IMR-90 (cell line): ENCODE measurements around the gene LIN37. TPM values are rescaled to one million over a fixed set of nuclear protein-coding genes. Genes with fewer than 3 reads are reported as not detected.

Source experiments
- ATAC-seq: fragments of 200-7000 bp; cut with Tn5 transposase; 2 replicates; pipeline ENCODE4 v1.9.1; 2020; ENCODE audit warnings: low read depth, mild to moderate bottlenecking, moderate library complexity
- BruUV-seq: library from RNA; stranded (reverse); fragments of 400-500 nt; replicated peaks from 2 replicates; lab custom pipeline; 2021; lab: Mats Ljungman, UMichigan
- CTCF ChIA-PET: fragments of 300-600 bp; formaldehyde crosslinking; extraction: SDS; loops from one replicate; lab custom pipeline; 2021; ENCODE audit warnings: antibody characterized with exemption; lab: Yijun Ruan, JAX
- POLR2A ChIA-PET: fragments of 300-600 bp; sonication (Branson Sonifier 250); formaldehyde crosslinking; loops from one replicate; lab custom pipeline; 2022; ENCODE audit warnings: antibody characterized with exemption; ENCODE audit not compliant: unreplicated experiment; lab: Charles Lee
- DNase-seq: peaks from one replicate; pipeline ENCODE4 v3.0.0; 2013
- H2AFZ ChIP-seq: replicated peaks from 2 replicates; pipeline ENCODE3; 2013; ENCODE audit warnings: low read length, mild to moderate bottlenecking; ENCODE audit not compliant: poor library complexity
- H2AK5ac ChIP-seq: 2 replicates; pipeline ENCODE4 v1.6.1; 2013; ENCODE audit warnings: low read depth, low read length, inconsistent platforms
- H2AK9ac ChIP-seq: replicated peaks from 2 replicates; pipeline ENCODE3; 2013; ENCODE audit warnings: mild to moderate bottlenecking, low read depth, low read length, moderate library complexity; ENCODE audit not compliant: poor library complexity
- H2BK120ac ChIP-seq: 2 replicates; pipeline ENCODE4 v1.6.1; 2013; ENCODE audit warnings: low read depth, low read length, inconsistent platforms
- H2BK15ac ChIP-seq: 3 replicates; pipeline ENCODE4 v1.6.1; 2013; ENCODE audit warnings: low read depth, low read length, inconsistent platforms
- H2BK20ac ChIP-seq: 2 replicates; pipeline ENCODE4 v1.6.1; 2013; ENCODE audit warnings: low read depth, mild to moderate bottlenecking, inconsistent platforms, low read length, moderate library complexity
- H2BK5ac ChIP-seq: 2 replicates; pipeline ENCODE4 v1.6.1; 2013; ENCODE audit warnings: mild to moderate bottlenecking, low read depth, low read length, inconsistent platforms; ENCODE audit not compliant: poor library complexity, severe bottlenecking
- H3K14ac ChIP-seq: replicated peaks from 2 replicates; pipeline ENCODE4 v1.6.1; 2013; ENCODE audit warnings: low read depth, low read length, inconsistent platforms
- H3K18ac ChIP-seq: 2 replicates; pipeline ENCODE4 v1.6.1; 2013; ENCODE audit warnings: low read depth, low read length, control low read depth
- H3K23ac ChIP-seq: 2 replicates; pipeline ENCODE4 v1.6.1; 2013; ENCODE audit warnings: low read depth, low read length, inconsistent platforms
- H3K27ac ChIP-seq: 2 replicates; pipeline ENCODE4 v1.5.1; 2013; ENCODE audit warnings: mild to moderate bottlenecking, control low read depth, low read length; ENCODE audit not compliant: insufficient read depth
- H3K27me3 ChIP-seq: 2 replicates; pipeline ENCODE4 v1.6.1; 2013; ENCODE audit warnings: low read length; ENCODE audit not compliant: control insufficient read depth, insufficient read depth
- H3K36me3 ChIP-seq: 2 replicates; pipeline ENCODE4 v1.6.1; 2013; ENCODE audit warnings: low read length, mixed read lengths; ENCODE audit not compliant: control insufficient read depth, insufficient read depth
- H3K4ac ChIP-seq: 2 replicates; pipeline ENCODE4 v1.6.1; 2013; ENCODE audit warnings: low read depth, low read length, inconsistent platforms
- H3K4me1 ChIP-seq: 2 replicates; pipeline ENCODE4 v1.6.1; 2013; ENCODE audit warnings: low read length, mixed read lengths; ENCODE audit not compliant: control insufficient read depth, insufficient read depth
- H3K4me2 ChIP-seq: 2 replicates; pipeline ENCODE4 v1.6.1; 2013; ENCODE audit warnings: low read depth, mild to moderate bottlenecking, control low read depth, low read length, moderate library complexity
- H3K4me3 ChIP-seq: 2 replicates; pipeline ENCODE4 v1.5.1; 2013; ENCODE audit warnings: low read depth, mild to moderate bottlenecking, control low read depth, low read length, moderate library complexity; ENCODE audit not compliant: insufficient read depth
- H3K56ac ChIP-seq: 2 replicates; pipeline ENCODE4 v1.6.1; 2013; ENCODE audit warnings: low read length, inconsistent platforms; ENCODE audit not compliant: insufficient read depth; ENCODE audit errors: extremely low read depth
- H3K79me1 ChIP-seq, 2 experiments: 2 replicates each; pipeline ENCODE4 v1.6.1; 2013; ENCODE audit warnings: low read length in 2 of 2, inconsistent platforms in 1 of 2, low read depth in 1 of 2
- H3K9ac ChIP-seq: 2 replicates; pipeline ENCODE4 v1.6.1; 2013; ENCODE audit warnings: low read depth, low read length, control low read depth
- H3K9me1 ChIP-seq: 2 replicates; pipeline ENCODE4 v1.6.1; 2013; ENCODE audit warnings: low read length, inconsistent platforms; ENCODE audit not compliant: insufficient read depth
- H3K9me3 ChIP-seq: 2 replicates; pipeline ENCODE4 v1.6.1; 2013; ENCODE audit warnings: low read length; ENCODE audit not compliant: control insufficient read depth, insufficient read depth
- H4K20me1 ChIP-seq: 2 replicates; pipeline ENCODE4 v1.6.1; 2013; ENCODE audit warnings: low read length, inconsistent platforms; ENCODE audit not compliant: insufficient read depth
- H4K5ac ChIP-seq: 2 replicates; pipeline ENCODE4 v1.6.1; 2013; ENCODE audit warnings: mild to moderate bottlenecking, low read depth, low read length, control low read depth
- H4K8ac ChIP-seq, 2 experiments: 2 replicates each; pipeline ENCODE4 v1.6.1; 2013; ENCODE audit warnings: low read depth in 2 of 2, low read length in 2 of 2, control low read depth in 1 of 2, inconsistent platforms in 1 of 2
- H4K91ac ChIP-seq: 2 replicates; pipeline ENCODE4 v1.6.1; 2013; ENCODE audit warnings: low read depth, low read length, inconsistent platforms; ENCODE audit not compliant: insufficient read depth
- CEBPB ChIP-seq: IDR thresholded peaks from 2 replicates; pipeline ENCODE4 v1.6.1; 2012; ENCODE audit warnings: low read depth, low read length, improper control_type of control experiment
- CHD1 ChIP-seq: IDR thresholded peaks from 2 replicates; pipeline ENCODE4 v1.6.1; 2012; ENCODE audit warnings: low read depth, low read length, improper control_type of control experiment
- CTCF ChIP-seq: conservative IDR thresholded peaks from 2 replicates; pipeline ENCODE4 v1.5.1; 2012; ENCODE audit warnings: mild to moderate bottlenecking, low read depth, low read length, improper control_type of control experiment
- ELK1 ChIP-seq: fragments of 150-350 bp; IDR thresholded peaks from 2 replicates; pipeline ENCODE4 v1.6.1; 2016; ENCODE audit warnings: low read depth, mild to moderate bottlenecking, low read length, moderate library complexity, borderline replicate concordance
- FOS ChIP-seq: fragments of 150-350 bp; IDR thresholded peaks from 2 replicates; pipeline ENCODE4 v1.6.1; 2016; ENCODE audit warnings: low read depth, low read length
- MXI1 ChIP-seq: IDR thresholded peaks from 2 replicates; pipeline ENCODE4 v1.6.1; 2012; ENCODE audit warnings: low read depth, mild to moderate bottlenecking, low read length, moderate library complexity, borderline replicate concordance
- WGBS, 2 experiments: methylation state at CpG; one replicate each; pipeline versions ENCODE4 v1.1.5 to v1.1.7; 2013; ENCODE audit warnings: missing lambda C conversion rate in 2 of 2; ENCODE audit not compliant: insufficient read length in 1 of 2; ENCODE audit errors: extremely low coverage in 2 of 2; 5-methylcytosine and 5-hydroxymethylcytosine counted together
- dilution Hi-C: fragments of 300-500 bp; cut with HindIII; formaldehyde crosslinking; loops from one replicate; pipeline ENCODE4 v1.14.3; 2018; ENCODE audit warnings: low sequenced_read_pairs; ENCODE audit not compliant: unreplicated experiment
- in situ Hi-C: fragments of 300-500 bp; cut with MboI; formaldehyde crosslinking; loops from 3 replicates; pipeline ENCODE4 v1.14.3; 2019; ENCODE audit warnings: low sequenced_read_pairs, inconsistent platforms, mixed read lengths
- intact Hi-C: fragments of 100-400 bp; cut with micrococcal nuclease; formaldehyde crosslinking; loops from 2 replicates; pipeline ENCODE4 v1.10.0; 2022
- polyA plus RNA-seq, 3 experiments: library from polyadenylated mRNA; depleted of rRNA; stranded (reverse); fragments of >200 nt; gene quantifications; 2 replicates each; pipeline ENCODE4 v1.2.3, GENCODE V29; 2012; ENCODE audit warnings: low replicate concordance in 1 of 3
- total RNA-seq: library from RNA; depleted of rRNA; stranded (reverse); fragments of >200 nt; gene quantifications from 2 replicates; pipeline ENCODE4 v1.2.3, GENCODE V29; 2012

LIN37 gene
- total and polyA plus RNA-seq, 2 of the 4 experiments (the other 2 are of a cell fraction), result 12.7 to 23.1 TPM

- Histone ChIP-seq H2AK9ac (no peak overlapping the region), H2BK20ac (no peak overlapping the region), H3K4me3 (no peak overlapping the region), H3K23ac (no peak overlapping the region), H3K4ac (no peak overlapping the region), H3K18ac (no peak overlapping the region), H3K36me3 (no peaks in the 10 kb centered on the region; the same call in 1 of the 2 replicates), H3K27ac (no peak overlapping the region), H2AFZ (no peak overlapping the region), H2AK5ac (no peak overlapping the region), H4K91ac (no peak overlapping the region), H2BK5ac (no peak overlapping the region), H3K14ac (no peak overlapping the region), H3K4me1 (no peaks in the 10 kb centered on the region), H3K9me3 (no peaks in the 10 kb centered on the region), H3K79me1 (no peaks in the 10 kb centered on the region), H3K9ac (no peak overlapping the region), H3K27me3 (no peaks in the 10 kb centered on the region), H2BK15ac (no peak overlapping the region), H4K5ac (no peak overlapping the region), H3K56ac (no peak overlapping the region), H2BK120ac (no peak overlapping the region), H4K20me1 (no peaks in the 10 kb centered on the region), H3K4me2 (no peak overlapping the region), H3K9me1 (no peaks in the 10 kb centered on the region), H4K8ac (no peak overlapping the region)
- no peak for DNase-seq
- ChIA-PET POLR2A (no interaction called here), CTCF (no interaction called here)
- intact Hi-C loops (no loop called here), dilution Hi-C loops (no loop called here), in situ Hi-C loops (no loop called here)
- 87% methylated on average over 3 of the region's 12 CpGs; no CpG with 5 or more reads in 1 of the 2 experiments for WGBS, 2 experiments
- TF ChIP-seq FOS (no peak), ELK1 (no peak), CEBPB (no peak), MXI1 (no peak), CHD1 (no peak), CTCF (no peak)
- no peak for ATAC-seq
- no TSS peak for BruUV-seq
Measured at GRCh38 chr19:35788205-35788960, 40.0 kb downstream of the LIN37 start.
